ENCODE results near the gene CACTIN. TPM values are rescaled to one million over a fixed set of nuclear protein-coding genes. Genes with fewer than 3 reads are reported as not detected.
A peak's percentile ranks its signal among the peaks of the same experiment; 100 is the strongest.
"Not testable (repeated sequence)": the region's sequence is repeated elsewhere in the genome, so short reads cannot be mapped to it uniquely, and the experiment has no call there.

CACTIN gene
- polyA plus RNA-seq, 1 of the 3 experiments (the other 2 are of a cell fraction): 36.4 TPM

GRCh38 chr19:3585301-3586126 lies 41.1 kb downstream of the CACTIN start, which contains the start of gene GIPC3:
TSS of gene GIPC3 (plus strand) at chr19:3585478. CDS start at chr19:3585598, 120 bp downstream.
- Histone ChIP-seq H4K20me1 (ENCODE audit: insufficient read depth) (no peaks in the 10 kb centered on the region), H3K4me1 (ENCODE audit: control insufficient read depth in 1 of 2, insufficient read depth in 2 of 2, low read depth in 1 of 2, low read length in 1 of 2) (peaks cover 4 to 7% of the 10 kb centered on the region in 2 experiments; a peak in 2 of 4 replicates), H2AFZ (ENCODE audit: low read depth) (peak within 1 kb of the TSS; percentile 65; the same call in 1 of the 2 replicates), H3K9ac (no peak within 1 kb of the TSS), H3K27ac (ENCODE audit: low read depth in 2 of 2, low read length in 1 of 2) (no peak within 1 kb of the TSS), H3K4me2 (0 out of 2 replicates have a peak within 1 kb of the TSS, but pooled peaks have one; percentile 60), H3K79me2 (ENCODE audit: insufficient read depth) (no peaks in the 10 kb centered on the region), H3F3A (replicated peaks; ENCODE audit: insufficient read depth) (peaks cover 9% of the 10 kb centered on the region), H3K9me3 (no peaks in the 10 kb centered on the region), H3K9me2 (no peaks in the 10 kb centered on the region), H3K27me3 (ENCODE audit: insufficient read depth) (no peaks in the 10 kb centered on the region), H3K36me3 (replicated peaks in 1 of 2; ENCODE audit: control insufficient read depth in 1 of 2, insufficient read depth in 2 of 2, low read length in 1 of 2) (no peaks in the 10 kb centered on the region), H3K4me3 (ENCODE audit: low read depth in 2 of 2, low read length in 1 of 2) (peak within 1 kb of the TSS in 1 of 2 experiments; percentile 26; a peak in 3 of 4 replicates)
- DNase-seq: peak; percentile 73
- WGBS (ENCODE audit: low lambda C conversion rate): 3% methylated on average over 31 of the region's 84 CpGs
- ChIA-PET CTCF (interaction anchor here (0.6 to 3.5 kb wide), 28 partner anchors 10 to 359 kb away, joined by 3 to 49 read pairs (median 5); partner anchors contain the start of gene HMG20B), POLR2A (no interaction called here)
- TF ChIP-seq IRF3 (IDR thresholded peaks at IDR 0.05; ENCODE audit: low read depth, low read length) (no peak), GATA2 (CRISPR knock-in tag; IDR thresholded peaks at IDR 0.05) (no peak), RCOR1 (IDR thresholded peaks at IDR 0.05; ENCODE audit: low read length) (no peak), FOXM1 (IDR thresholded peaks at IDR 0.05; ENCODE audit: low read depth) (no peak), EP300 (IDR thresholded peaks at IDR 0.05; ENCODE audit: borderline replicate concordance in 1 of 2, low read depth in 1 of 2, low read length in 1 of 2) (no peak), PBX3 (IDR thresholded peaks at IDR 0.05) (no peak), YY1 (IDR thresholded peaks at IDR 0.05; ENCODE audit: low read depth) (no peak), CTCF (IDR thresholded peaks at IDR 0.05) (no peak), NFIC (IDR thresholded peaks at IDR 0.05; ENCODE audit: borderline replicate concordance) (no peak), TCF12 (IDR thresholded peaks at IDR 0.05) (no peak), EZH2phosphoT487 (IDR thresholded peaks at IDR 0.05; ENCODE audit: borderline replicate concordance, low read depth) (no peak), CHD2 (IDR thresholded peaks at IDR 0.05; ENCODE audit: low read length, partially characterized antibody) (no peak), FOSL2 (IDR thresholded peaks at IDR 0.05; ENCODE audit: borderline replicate concordance, low read depth) (no peak), USF2 (IDR thresholded peaks at IDR 0.05; ENCODE audit: borderline replicate concordance, low read depth, low read length) (no peak), POLR2AphosphoS5 (IDR thresholded peaks at IDR 0.05; ENCODE audit: low read depth, low read length) (no peak), SIN3A (IDR thresholded peaks at IDR 0.05; ENCODE audit: borderline replicate concordance, low read depth, low read length) (no peak), RAD21 (IDR thresholded peaks at IDR 0.05; ENCODE audit: low read length) (no peak), MEF2A (IDR thresholded peaks at IDR 0.05; ENCODE audit: borderline replicate concordance, low read depth) (no peak), RFX5 (IDR thresholded peaks at IDR 0.05; ENCODE audit: low read length) (no peak)

GRCh38 chr19:3584036-3584802 lies 42.4 kb downstream of the CACTIN start:
- H3K27ac ChIP-seq (ENCODE audit: low read depth in 2 of 2, low read length in 1 of 2); H3K79me2 ChIP-seq (ENCODE audit: insufficient read depth); H3K9me3 ChIP-seq; H4K20me1 ChIP-seq (ENCODE audit: insufficient read depth); H3K4me1 ChIP-seq (ENCODE audit: control insufficient read depth in 1 of 2, insufficient read depth in 2 of 2, low read depth in 1 of 2, low read length in 1 of 2); H3K4me3 ChIP-seq (ENCODE audit: low read depth in 2 of 2, low read length in 1 of 2); POLR2A ChIA-PET; H3K27me3 ChIP-seq (ENCODE audit: insufficient read depth); H3K9me2 ChIP-seq; DNase-seq; H3K36me3 ChIP-seq (replicated peaks in 1 of 2; ENCODE audit: control insufficient read depth in 1 of 2, insufficient read depth in 2 of 2, low read length in 1 of 2); H3K9ac ChIP-seq; H2AFZ ChIP-seq (ENCODE audit: low read depth); H3K4me2 ChIP-seq: not testable (repeated sequence)
- CTCF ChIA-PET: interaction anchor here (0.9 to 3.5 kb wide), 10 partner anchors 9 to 135 kb away, joined by 3 to 49 read pairs (median 7); partner anchors contain the start of gene HMG20B
- 91% methylated on average over 13 of the region's 15 CpGs for WGBS (ENCODE audit: low lambda C conversion rate)
- peaks cover 20% of the 10 kb centered on the region for H3F3A ChIP-seq (replicated peaks; ENCODE audit: insufficient read depth)
